Stimulated activated CD8-positive, alpha-beta memory T cell treated with anti-CD3 and anti-CD28 coated beads, Interleukin-7, amount 100 ng/mL, for 4 hours (primary cell): Measurements from ENCODE around the gene TCF3.

Source experiments
- DNase-seq, 2 donors: peaks; one replicate each; pipeline ENCODE4 v3.0.0-alpha.2; 2020; ENCODE audit warnings: low read depth in 2 of 2

TCF3 gene

DNA sequence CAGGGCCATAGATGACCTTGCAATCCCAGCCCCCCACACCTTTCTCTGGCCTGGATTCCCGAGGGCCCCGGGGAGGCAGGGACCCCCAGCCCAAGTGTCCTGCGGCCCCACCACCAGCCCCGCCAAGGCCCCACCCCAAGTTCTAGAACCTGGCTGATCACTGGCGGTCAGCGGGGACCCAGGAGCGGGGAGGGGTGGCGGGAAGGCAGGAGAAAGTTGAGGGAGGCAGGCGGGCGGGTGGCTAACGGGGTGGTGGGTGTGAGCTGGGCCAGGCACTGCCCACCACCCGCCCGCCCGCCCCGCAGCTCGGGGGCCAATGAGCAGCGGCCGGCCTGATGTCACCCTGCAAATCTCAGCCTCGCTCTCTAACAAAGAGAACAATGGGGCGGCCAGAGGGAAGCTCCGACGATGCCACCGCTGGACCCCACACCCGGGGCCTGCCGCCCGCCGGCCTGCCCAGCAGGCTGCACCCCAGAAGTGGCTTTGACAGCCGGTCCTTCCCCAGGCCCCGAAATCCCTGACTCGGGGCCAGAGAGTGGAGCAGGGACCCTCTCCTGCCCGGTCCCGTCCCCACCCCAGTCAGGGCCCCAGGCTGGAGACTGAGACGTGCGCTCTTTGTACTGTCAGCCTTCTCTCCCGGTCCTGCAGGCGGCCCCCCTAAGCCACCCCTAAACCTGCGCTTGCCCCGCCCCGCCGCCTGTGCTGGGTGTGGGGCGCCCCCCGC, 85.9 kb downstream of the TCF3 start:
- no peak for DNase-seq

DNA sequence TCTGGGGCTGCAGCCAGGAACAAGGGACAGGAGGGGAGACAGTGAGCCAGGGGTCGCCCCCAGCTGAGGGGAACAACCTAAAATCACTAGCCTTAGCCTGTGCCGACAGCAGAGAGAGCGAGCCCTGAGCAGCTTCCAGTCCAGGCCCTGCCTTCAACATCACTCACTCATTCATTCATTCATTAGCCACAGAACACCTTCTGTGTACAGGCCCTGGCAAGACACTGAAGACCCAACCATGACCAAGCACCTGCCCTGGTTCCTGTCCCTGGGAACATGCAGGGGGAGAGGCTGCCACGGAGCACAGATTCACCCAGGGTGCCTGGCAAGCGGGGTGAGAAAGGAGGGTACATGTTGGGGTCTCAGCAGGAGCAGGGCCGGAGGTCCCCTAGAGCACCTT, 89.2 kb downstream of the TCF3 start:
- DNase-seq = no peak

DNA sequence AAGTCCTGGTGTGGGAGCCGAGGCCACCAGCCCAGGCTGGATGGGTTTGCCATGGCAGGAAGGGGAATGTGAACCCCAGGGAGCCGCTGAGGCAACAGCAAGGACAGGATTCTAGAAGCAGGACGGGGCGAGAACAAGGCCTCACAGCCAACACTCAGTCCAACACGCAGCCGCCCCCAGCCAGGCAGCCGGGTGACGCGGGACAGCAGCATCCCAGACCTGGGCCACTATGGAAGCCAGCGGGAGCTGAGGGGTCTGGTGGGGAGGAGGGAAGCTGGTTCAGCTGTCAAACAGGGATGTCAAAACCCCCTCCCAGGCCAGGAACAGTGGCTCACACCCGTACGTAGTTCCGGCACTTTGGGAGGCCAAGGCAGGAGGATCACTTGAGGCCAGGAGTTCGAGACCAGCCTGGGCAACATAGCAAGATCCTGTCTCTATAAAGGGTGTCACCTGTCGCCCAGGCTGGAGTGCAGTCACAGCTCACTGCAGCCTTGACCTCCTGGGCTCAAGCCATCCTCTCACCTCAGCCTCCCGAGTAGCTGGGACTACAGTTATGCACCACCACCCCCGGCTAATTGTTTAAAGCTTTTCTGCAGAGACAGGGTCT, 91.1 kb downstream of the TCF3 start:
- no peak for DNase-seq

DNA sequence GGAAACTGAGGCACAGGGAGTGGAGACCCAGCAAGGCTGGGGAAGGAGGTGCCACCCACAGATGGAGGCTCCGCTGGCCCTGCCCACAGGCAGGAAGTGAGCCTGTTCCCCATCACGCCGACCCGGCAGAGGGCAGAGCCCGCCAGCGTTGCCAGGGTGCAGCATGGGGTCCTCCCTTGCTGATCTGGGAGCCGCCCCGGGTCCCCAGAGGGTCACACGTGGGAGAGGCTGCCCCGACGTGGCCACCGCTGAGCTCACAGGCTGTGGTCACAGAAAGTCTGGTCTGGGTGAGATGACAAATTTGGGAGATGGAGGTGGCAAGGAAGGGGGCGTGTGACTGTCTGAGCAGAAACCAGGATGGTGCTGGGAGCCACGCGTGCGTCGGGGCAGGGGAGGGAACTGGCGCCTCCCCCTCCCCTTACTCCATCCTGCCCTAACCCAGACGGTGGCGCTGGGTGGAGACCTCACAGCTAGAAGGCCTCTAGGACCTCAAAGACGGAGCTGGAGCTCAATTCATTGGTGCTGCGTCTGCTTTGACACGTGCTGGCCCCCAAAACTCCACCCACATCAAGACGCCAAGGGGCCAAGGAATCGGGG, 92.0 kb downstream of the TCF3 start:
- no peak for DNase-seq
